GM19324 (cell line): ENCODE results near the gene DMXL2.
"Not testable (repeated sequence)": the region's sequence is repeated elsewhere in the genome, so short reads cannot be mapped to it uniquely, and the experiment has no call there.

Source experiments
- ATAC-seq: cut with Tn5 transposase; IDR thresholded peaks from one replicate; pipeline ENCODE4 v1.9.1; 2021; ENCODE audit warnings: mild to moderate bottlenecking, moderate library complexity; ENCODE audit not compliant: unreplicated experiment, low FRiP score

DMXL2 gene

DNA sequence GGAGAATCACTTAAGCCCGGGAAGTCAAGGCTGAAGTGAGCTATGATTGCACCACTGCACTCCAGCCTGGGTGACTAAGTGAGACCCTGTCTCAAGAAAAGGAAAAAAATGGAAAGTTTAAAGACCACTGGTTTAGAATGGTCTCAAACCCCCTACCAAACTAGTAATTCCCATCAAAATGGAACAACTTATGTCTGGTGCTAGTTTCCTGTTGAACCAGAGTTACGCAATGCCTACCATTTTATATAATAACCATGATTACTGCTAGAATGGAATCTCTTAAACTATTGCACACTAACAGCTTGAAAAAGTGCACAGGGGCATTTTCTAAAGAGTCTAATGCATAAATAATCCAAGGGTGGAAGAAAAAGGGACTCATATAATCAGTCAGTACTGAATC is 43.6 kb downstream of the DMXL2 start:
- ATAC-seq: no peak

DNA sequence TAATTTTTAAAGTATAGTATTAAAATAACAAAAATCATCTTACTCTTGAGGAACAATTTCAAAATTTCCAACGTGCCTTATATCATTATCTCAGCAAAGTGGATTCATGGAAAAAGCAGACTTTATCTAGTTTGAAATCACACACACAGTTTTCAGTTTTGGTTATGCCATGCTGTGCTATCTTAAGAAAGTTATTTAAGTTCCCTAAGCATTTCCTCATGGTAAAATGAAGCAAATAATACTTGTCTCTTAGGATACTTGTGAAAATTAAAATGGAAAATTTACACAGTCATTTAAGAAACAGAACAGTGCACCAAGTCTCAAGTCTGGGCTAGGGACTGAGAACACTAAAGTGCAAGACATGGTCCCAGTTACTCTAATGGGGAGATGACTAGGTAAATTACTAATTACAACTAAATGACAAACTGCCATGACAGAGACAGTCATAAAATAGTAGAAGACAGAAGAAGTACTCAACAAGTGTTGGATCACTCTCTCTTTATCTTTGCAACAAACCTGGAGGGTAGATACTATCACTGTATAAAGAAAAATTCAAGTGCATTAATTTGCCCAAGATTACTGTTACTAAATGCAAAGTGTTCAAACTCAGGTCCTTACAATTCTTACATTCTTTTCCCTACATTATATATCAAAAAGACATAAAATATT is 44.8 kb downstream of the DMXL2 start:
- ATAC-seq: no peak

DNA sequence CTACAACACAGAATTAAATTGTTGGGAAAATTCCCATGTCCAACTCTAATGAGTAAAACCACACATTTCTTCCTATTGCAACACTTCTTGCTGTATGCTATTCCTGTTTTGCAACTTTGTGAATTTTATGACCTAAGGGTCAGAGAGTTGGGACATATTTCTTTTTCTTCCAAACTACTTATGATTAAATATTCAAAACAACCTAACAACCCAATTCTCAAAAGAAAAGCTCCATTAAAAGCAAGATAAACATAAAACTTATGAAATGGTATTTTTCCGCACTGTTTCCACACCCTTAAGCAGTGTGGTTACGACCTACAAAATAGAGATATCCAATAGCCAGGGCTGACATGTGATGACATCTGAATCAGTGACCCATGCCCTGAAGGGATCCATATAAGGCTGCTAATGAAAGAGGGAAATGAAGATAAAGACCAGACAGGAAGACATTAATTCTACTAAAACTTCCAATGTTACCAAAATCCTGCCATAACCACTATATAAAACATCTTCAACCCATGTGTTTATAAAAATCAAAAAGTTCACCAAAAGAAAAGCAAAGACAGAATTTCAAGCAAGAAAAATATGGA is 45.6 kb downstream of the DMXL2 start:
- ATAC-seq: no peak

DNA sequence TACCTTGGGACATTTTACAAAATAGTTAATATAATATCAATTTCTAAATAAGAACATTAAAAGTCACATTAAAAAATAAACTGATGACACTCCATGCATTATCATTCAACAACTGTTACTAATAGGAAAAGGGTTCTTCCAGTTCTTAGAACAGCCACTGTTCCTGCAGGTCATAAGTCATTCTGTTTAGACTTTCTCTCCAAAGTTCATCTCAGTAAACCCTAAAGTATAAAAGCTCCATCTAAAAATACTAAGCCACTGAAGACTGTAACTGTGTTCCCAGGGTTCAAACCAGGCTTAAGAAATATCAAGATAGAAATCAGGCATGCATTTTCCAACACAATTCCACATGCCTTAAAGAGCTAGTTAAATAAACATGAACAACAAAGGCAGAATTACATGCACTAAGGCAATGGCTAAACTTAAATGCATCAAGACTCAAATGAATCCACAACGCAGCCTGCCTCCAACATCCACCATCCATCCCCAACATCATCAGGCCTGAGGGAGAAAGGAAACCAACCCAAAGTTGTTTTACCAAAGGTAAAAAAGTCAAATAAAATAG is 46.2 kb downstream of the DMXL2 start:
- no peak for ATAC-seq

DNA sequence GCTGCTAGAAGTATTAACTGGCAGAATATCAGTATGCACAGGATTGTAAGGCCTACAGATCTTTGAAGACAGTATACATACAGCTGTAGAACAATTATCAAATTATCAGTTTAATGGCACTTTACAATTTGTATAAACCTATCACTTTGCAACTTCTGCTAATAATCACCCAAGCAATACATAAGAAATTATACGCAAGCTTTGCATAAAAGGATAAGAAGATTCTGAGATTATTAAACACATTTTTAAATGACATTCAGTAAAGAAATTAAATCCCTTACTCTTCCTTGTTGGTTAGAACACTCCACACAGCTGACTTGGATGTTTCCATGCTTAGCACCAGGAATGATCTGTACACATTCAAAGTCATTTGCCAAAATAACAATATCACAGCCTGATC is 46.8 kb downstream of the DMXL2 start:
- no peak for ATAC-seq

DNA sequence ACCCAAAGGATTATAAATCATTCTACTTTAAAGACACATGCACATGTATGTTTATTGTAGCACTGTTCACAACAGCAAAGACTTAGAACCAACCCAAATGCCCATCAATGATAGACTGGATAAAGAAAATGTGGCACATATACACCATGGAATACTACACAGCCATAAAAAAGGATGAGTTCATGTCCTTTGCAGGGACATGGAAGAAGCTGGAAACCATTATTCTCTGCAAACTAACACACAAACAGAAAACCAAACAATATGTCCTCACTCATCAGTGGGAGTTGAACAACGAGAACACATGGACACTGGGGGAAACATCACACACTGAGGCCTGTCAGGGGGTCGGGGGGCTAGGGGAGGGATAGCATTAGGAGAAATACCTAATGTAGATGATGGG is 49.2 kb downstream of the DMXL2 start:
- ATAC-seq: not testable (repeated sequence)

DNA sequence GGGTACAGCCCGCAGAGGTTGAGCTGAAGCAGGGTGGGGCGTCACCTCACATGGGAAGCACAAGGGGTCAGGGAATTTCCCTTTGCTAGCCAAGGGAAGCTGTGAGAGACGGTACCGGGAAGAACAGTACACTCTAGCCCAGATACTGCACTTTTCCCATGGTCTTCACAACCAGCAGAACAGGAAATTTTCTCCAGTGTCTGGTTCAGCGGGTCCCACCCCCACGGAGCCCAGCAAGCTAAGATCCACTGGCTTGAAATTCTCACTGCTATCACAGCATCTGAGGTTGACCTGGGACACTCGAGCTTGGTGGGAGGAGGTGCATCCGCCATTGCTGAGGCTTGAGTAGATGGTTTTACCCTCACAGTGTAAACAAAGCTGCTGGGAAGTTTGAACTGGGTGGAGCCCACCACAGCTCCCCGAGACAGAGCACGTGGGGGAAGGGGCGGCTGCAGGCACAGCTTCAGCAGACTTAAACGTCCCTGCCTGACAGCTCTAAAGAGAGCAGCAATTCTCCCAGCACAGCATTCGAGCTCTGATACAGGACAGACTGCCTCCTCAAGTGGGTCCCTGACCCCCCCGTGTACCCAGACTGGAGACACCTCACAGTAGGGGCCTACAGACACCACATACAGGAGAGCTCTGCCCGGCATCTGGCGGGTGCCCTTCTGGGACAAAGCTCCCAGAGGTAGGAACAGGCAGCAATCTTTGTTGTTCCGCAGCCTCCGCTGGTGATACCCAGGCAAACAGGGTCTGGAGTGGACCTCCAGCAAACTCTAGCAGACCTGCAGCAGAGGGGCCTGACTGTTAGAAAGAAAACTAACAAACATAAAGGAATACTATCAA is 53.4 kb downstream of the DMXL2 start:
- ATAC-seq: not testable (repeated sequence)

DNA sequence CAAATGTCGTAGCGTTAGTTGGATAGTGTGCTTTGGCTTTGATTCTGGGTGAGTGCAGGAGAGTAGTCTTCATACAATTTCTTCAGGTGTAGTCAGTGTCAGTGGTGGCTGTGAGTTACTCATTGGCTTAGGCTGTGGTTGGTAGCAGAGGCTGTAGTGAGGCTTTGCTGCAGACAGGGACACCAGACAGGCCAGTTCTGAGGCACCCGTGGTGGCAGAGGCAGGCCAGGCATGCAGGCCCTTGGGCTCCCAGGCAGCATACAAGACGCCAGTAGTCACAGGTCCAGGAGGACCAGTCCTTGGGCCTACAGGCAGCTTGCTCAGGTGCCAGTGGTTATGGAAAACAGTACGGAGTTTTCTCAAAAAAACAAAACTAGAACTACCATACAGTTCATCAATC is 61.3 kb downstream of the DMXL2 start:
- no peak for ATAC-seq

DNA sequence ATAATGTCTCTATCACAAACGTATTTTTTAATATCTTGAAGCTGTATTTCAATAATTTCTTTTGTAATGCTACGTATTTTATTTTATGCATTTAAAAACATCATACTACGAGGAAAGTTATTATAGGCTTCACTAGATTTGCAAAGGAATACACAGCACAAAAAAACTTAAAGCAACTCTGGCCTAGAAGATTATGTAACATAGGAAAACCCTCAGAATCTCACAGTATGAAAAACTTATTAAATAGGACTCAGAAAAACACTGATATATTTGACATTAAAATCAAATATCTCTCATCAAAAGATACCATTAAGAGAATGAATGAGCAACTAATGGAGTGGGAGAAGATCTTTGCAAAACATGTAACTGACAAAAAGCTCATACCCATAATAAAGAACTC is 63.7 kb downstream of the DMXL2 start:
- no peak for ATAC-seq

DNA sequence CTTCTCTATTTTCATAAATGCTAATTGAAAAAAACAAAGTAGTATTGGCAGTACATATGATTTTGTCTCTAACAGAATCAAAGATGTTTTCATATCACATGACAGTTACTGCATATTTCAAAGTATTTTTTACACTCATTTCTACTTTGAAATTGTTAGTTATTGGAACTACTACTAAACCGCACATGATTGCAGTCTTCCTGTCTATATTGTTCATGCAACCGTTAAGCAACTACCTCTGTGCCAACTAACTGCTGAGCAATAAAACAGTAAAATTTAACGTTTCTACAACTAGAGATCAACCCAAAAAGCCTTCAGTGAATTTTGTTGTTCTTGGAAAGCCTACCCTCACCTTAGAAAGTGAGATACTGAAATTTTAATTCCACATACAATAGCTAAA is 64.2 kb downstream of the DMXL2 start:
- no peak for ATAC-seq

DNA sequence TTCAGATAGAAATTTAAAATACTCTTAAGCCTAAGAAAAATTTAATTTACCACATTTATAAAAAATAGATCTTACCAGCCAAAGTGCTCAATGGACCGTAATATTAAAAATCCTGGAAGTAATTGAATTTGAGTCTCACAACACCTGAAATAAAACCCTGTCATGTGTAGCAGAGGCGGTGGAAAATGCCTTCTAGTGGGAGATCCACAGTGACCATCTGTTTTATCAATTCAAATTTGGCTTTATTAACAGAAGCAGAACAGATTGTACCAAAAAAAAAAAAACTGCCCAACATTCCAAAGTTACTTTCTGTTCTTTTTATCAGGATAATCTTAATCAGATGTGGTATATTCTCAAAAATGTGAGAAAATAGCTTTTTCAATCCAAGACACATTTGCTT is 71.7 kb downstream of the DMXL2 start:
- ATAC-seq: no peak

DNA sequence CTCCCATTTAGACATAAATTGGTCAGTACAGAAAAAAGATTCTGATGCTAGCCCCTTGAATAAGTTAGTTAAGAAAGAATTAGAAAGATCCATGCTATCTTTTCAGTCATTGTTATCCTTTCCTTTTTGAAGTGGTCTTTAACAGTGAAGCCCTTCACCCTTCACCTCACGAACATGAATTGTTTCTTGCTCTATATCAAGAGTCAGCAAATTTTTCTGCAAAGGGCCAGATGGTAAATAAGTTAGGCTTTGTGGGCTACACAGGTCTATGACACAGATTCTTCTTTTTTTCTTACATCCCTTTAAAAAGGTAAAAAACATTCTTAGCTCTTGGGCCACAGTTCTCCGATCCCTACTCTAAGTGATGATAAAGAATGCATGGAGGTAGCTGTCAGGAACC is 74.9 kb downstream of the DMXL2 start:
- no peak for ATAC-seq

DNA sequence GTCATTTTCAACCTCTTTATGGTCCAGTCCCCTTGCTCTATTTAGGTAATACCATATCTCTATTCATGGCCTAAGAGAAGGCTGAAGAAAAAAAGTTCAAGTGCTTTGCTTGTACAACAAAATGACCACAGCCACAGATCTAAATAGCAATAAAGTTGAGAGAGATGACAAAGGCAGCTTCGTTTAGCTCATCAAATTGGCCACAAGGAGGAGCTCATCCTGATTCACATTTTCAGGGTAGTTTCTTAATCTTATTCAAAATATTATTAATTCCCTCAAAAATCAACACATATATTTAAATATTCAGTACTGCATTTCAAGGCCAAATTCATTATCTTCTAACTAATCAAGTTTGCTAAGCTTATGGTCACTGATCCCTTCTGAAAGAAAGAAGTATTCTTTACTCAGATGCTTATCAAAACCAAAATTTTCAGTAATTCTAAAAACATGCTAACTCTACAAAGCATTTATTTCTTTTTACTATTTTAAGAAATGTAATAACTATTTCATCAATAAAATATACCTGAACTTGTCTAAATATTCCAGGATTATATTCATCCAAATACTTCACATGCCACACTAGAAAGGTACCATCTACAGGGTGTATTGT is 85.5 kb downstream of the DMXL2 start:
- ATAC-seq: no peak

DNA sequence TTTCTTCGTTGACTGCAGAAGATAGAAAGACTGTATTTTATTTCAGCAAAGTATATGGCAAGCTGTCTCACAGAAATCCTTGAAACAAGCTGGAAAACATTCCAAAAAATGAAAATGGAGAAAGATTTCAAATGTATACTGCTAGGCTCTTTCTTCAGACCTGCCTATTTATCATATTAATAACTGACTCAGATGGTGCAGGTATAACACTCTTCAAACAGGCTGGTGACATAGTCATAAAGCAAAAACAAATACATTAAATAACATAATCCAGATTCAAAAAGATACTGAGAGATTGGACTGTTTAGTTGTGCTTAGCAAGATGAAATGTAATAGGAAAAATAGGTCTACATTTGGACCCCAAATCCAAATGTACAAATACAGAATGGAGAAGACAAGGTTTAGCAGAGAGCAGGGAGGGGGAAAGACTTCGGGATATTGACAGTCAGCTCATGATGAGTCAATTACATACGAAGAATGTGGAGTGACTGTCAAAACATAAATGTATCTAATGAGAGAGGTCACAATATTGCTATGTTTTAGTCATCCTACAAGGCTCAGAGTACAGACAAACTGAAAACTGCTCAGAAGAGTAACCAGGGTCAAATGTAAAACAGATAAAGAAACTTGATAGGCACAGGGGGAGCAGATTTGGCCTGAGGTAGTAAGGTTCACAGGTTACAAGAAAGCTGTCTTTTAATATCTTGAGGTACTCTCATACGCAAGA is 88.7 kb downstream of the DMXL2 start:
- no peak for ATAC-seq

DNA sequence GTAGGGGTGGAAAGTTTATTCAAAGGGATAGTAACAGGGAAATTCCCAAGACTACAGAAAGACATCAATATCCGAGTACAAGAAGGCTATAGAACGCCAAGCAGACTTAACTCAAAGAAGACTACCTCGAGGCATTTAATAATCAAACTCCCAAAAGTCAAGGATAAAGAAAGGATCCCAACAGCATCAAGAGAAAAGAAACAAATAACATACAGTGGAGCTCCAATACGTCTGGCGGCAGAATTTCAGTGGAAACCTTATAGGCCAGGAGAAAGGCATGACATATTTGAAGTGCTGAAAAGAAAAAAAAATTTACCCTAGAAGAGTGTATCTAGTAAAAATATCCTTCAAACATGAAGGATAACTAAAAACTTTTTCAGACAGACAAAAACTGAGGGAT is 95.6 kb downstream of the DMXL2 start:
- no peak for ATAC-seq

DNA sequence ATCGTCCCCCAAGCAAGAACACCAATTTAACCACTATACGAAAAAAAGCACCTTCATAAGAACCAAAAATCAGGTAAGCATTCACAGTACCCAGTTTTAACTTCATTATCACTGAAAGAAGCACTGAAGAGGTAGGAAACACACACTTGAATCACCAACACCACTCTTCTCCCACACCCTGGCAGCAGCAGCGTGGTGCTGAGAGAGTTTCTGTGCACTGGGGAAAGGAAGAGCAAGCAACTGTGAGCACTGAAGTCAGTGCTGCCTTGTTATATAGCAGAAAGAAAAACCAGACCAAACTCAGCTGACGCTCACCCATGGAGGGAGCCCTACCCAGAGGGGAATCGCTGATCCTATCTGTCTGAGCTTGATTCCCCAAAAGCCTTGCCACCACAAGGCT is 98.2 kb downstream of the DMXL2 start:
- ATAC-seq: no peak

DNA sequence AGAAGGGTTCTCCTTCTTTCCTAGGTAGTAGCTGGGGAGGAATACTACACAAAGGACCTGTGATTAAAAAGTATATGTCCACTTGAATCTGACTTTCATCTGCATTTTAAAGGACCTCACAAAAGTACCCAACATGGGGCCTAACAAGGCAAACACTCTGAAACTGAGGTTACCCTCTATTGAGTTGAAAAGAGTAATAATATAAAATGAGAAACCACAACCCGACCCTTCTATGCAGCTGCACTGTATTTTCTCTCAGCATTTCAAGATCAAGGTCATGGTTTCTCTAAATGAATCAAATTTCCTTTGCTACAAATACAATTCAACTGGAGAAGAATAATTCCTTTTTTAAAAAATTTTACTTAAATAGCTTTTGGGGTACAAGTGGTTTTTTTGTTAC is 106.3 kb downstream of the DMXL2 start:
- no peak for ATAC-seq

DNA sequence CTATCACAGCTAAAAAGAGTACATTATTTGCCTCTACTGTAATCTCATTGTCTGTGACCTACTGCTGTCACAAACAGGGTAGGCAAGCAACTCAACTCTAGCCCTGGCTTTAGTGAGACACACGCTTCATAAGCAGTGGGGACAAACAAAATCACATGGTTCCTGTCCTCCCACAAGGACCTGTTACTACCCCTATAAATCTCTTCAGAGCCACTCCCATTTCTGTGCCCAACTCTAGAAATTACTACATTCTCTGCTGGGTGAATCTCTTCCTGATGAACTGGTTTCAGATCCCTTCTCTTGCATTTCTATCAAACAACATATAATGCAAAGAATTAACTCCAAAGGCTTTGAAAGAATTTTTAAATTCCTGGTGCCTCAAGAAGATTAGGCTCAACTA is 117.3 kb downstream of the DMXL2 start:
- no peak for ATAC-seq

DNA sequence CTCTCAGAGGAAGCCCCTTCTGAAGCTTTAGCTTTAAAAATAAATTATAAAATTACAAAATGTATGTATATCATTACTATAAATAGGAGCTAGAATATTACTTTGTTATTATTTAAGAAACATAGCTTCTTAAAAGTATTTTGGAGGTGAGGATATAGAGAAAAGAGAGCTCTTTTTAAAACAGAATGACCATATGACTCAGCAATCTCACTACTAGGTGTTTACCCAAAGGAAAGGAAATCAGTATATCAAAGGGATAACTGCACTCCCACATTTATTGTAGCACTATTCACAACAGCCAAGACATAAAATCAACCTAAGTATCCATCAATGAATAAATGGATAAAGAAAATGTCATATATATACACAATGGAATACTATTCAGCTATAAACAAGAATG is 119.6 kb downstream of the DMXL2 start:
- no peak for ATAC-seq

DNA sequence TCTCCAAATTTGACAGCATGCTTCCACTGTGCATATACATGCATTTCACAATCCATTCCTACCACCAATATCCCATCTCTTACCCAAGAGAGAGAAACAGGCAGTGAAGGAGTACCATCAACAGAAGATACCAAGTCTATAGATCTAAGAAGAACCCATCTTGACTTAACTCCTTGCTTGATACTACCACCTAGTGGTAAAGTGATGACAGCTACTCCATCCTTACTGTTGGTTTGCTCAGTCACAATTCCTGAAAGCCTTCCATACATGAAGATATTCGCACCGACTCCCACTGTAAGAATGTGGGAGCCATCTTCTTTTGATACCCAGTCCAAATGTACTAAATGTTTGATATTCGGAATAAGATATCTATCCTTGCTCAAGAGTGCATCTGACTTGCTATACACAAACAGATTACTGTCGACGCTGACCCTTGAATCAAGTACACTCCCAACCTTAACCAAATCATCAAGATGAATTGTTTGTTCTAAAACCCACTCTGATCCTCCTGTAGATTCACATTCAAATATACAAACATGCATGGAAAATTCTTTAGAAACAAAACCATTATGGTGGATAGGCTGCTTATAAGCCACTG is 123.1 kb downstream of the DMXL2 start:
- ATAC-seq: no peak
